HT-29 (cell line): ENCODE data around the gene SMC4. TPM values are rescaled to one million over a fixed set of nuclear protein-coding genes. Genes with fewer than 3 reads are reported as not detected.

Experiments used
- DNase-seq: peaks from one replicate; pipeline ENCODE4 v3.0.0-alpha.2; 2015; ENCODE audit warnings: low spot score
- total RNA-seq: library from RNA; depleted of rRNA; stranded (reverse); fragments of >200 nt; shearing (Covaris generic); gene quantifications from 2 replicates; pipeline ENCODE4 v1.2.3, GENCODE V29; 2014

Gene SMC4
- total RNA-seq, 1 experiment from 2014 or later: 87.6 TPM

DNA sequence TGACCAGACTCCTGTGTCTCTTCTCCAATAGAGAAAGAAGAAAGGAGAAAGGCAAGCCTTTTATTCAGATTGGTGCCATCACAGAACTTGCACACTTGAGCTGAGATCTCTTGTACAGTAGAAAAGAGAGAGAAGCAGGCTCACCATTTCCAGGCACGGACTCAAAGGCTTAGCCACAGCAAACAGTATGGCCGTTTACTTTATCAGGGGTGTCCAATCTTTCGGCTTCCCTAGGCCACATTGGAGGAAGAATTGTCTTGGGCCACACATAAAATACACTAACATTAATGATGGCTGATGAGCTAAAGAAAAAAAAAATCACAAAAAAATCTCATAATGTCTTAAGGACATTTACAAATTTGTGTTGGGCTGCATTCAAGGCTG, 5.4 kb upstream of the SMC4 start:
- no peak for DNase-seq

DNA sequence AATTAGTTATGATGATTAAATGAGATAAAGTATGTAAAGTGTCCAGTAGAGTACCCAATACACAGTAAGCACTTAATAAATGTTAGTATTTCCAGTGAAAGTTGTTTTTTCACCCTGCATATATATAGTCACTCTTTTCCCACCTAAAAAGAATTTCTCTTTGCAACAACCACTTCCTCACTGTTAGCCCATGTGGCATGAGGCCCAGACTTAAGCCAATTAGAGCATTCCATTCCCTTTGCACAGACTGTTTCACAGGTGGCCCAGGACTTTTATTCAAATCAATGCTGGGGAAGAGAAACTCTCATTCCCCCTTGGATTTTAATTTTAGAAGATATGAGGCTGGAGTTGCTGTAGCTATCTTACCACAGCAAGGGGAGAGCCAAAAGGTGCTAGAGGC, 4.2 kb upstream of the SMC4 start:
- DNase-seq: no peak

DNA sequence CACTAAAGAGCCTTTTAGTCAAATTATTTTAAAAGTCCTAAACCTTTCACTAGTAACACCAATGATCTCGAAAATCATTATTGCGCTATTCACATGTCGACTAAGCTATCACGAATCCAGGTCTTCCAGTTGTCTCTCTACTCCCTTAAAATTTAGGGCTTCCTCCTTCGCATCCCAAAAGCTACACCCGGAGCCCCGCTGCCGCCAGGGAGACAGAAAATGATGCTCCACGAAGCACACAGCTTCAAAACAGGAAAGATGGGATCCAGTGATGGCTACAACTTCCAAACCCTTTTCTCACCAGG, 678 bp upstream of the SMC4 start:
- no peak for DNase-seq

DNA sequence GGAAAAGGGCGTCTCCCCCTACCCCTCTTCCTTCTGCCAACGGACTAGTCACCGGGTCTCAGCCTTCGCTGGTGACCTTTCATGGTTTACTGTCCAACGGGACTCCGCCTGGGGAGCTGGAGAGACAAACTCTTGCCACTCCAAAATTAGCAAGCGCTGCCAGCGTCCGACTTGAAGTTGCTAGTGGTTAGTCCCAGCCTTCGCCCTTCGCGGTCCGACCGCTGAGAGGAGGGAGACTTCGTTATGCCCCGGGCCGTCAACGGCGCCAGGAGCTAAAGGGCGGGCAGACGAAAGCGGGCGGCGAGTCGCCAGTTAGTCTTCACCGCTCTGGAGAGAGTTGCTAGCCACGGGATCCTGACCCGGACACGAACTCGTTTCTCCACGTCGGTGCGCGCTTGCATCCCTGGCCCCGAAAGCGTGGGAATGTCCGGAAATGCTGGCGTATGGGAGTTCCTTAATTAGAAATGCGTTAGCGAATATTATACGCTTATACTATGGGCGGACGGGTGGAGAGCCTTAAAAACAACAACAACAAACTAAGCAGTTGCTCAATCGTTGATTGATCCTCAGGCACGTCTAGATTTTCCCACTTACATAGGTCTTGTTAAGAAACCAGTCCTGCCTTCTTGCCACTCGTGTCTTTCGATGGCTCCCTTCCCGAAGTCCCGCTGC, 716 bp downstream of the SMC4 start:
- peak; percentile 65 for DNase-seq

DNA sequence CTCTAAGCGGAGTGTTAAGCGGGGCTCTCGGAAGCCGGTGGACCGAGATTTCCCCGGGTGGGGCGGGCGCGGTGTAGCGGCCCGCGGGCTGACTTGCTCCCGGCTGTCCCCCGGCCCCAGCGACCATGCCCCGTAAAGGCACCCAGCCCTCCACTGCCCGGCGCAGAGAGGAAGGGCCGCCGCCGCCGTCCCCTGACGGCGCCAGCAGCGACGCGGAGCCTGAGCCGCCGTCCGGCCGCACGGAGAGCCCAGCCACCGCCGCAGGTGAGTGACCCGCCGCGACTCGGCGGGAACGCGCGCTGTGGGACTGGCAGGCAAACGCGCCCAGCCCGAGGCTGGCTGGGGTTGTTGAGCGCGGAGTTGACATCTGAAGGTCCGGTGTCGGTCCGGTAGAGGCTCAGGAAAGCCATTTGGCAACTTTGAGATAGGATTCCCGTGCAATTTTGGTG, 1.3 kb downstream of the SMC4 start:
- DNase-seq: peak; percentile 48

DNA sequence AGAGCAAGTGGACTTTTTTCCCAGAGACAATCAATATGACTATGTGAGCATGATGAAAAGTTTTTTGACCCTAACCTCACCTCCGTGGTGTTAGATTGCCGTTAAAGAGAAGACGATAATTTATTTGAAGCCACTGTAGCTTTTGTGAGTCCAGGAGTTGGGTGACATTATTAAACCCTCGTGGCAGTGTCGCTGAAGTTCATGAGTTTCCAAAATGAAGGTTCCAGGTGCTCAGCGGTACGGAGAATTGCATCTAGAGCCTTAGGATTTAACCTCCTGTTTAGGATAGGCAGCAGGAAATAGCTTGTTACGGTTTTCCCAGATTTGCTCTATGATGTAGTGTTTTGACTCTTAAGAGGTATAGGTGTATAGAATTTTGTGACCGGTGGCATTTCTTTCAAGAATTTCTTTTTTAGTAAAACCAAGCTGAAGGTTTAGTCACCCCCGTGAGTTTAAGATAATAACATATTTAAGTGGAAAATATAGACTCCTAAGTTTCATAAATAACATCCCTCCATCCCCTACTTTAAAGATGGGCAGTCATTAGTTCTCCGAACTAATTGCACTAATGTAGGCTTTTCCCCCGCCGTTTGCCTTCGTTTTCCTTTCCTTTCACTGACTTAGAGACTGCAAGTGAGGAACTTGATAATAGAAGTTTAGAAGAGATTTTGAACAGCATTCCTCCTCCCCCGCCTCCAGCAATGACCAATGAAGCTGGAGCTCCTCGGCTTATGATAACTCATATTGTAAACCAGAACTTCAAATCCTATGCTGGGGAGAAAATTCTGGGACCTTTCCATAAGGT, 2.0 kb downstream of the SMC4 start:
- peak; percentile 64 for DNase-seq

DNA sequence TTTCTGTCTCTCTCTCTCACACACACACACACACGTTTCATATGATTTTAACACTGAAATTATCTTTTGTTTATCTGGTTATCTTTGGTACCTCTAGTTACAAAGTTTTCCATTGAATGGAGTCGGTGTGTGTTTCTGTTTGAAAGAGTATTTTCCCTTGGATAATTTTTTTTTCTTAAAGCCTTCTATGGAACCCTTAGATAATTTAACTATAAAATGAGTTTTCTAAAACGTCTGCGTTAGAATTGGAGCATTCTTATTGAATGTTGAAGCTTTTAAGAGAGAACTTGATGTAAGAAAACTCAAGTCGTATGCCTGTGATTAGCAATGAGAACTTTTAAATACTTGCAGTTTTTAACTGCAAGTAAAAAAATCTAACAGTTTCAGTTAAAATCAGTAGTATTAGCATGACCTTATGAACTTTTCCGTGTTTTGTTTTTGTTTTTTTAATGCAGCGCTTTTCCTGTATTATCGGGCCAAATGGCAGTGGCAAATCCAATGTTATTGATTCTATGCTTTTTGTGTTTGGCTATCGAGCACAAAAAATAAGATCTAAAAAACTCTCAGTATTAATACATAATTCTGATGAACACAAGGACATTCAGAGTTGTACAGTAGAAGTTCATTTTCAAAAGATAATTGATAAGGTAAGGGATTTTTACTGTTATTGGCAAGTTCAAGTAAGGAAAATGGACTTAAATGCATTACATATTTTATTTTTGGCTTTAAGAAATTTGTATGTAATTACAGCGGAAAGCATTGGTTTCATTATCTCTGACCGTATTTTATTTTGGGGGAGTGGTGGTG, 3.0 kb downstream of the SMC4 start:
- DNase-seq: peak; percentile 36

DNA sequence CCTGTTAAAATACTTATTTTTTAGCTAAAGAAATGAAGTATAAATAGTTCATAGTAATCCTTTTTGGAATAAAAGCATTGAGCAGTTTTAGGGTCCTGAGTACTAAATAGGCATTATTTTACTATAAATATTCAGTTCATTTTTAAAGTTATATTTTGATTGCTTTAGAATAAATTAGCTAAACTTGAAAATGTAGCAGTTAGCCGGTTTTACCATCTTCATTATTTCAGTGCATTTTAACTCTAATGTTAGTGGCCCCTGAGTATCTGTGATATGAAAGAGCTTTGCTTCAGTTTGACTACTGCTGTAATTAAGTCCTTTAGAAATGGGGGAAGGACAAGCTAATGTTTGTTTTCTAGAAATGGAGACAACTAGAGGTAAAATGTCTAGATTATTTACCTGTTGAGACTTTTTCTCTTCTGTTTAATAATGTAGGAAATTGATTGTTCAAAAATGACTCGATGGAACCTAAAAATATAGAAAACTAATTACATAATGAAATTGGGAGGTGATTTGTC, 3.6 kb downstream of the SMC4 start:
- DNase-seq: peak; percentile 50

DNA sequence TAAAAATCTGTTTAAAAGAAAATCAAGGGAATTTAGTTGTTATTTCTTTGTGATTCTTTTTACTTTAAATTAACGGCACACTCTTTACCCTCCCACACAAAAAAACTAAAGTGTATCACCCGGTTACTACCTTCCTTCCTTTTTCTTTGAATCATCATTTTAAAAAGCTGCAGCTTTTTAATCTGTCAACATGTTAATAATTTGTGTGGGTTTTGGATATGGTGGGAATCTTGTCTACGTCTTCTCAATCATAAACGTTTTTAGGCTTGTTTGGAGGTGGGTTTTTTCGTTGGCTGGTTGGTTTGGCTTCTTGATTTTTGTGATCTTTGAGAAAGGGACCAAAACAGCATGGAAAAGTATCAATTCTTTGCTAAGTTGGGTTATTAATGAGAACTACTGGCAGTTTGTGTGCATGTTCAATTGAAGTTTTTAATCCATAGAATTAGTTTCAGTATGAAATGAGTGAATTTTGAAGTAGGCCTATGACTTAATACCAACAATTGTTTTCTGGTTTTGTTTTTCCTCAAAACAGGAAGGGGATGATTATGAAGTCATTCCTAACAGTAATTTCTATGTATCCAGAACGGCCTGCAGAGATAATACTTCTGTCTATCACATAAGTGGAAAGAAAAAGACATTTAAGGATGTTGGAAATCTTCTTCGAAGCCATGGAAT, 4.5 kb downstream of the SMC4 start:
- DNase-seq: no peak

DNA sequence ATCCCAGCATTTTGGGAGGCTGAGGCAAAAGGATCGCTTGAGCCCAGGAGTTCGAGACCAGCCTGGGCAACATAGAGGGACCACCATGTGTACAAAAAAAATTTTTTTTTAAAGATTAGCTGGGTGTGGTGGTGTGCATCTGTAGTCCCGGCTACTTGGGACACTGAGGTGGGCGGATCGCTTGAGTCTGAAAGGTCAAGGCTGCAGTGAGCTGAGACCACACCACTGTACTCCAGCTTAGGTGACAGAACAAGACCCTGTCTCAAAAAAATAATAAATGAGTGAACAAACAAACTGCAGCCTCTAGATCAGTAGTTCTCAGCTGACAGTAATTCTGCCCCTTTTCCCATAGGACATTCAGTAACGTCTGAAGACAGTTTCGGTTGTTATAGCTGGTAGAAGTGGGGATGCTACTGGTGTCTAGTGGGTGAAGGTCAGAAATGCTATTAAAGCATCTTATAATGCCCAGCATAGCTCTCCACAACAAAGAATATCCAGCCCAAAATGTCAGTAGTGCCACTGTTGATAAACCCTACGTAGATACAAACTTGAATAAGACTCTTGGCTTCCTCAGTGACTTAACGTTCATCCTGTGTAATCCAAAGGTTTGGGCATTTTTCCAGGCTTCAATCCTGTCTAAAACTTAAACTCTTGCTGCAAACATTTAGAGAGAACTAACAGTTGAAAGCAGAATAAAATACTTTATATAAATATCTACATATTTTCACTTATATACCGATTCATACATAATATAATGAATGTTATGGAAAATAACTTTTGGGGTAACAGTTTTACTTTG, 10.6 kb downstream of the SMC4 start:
- no peak for DNase-seq

DNA sequence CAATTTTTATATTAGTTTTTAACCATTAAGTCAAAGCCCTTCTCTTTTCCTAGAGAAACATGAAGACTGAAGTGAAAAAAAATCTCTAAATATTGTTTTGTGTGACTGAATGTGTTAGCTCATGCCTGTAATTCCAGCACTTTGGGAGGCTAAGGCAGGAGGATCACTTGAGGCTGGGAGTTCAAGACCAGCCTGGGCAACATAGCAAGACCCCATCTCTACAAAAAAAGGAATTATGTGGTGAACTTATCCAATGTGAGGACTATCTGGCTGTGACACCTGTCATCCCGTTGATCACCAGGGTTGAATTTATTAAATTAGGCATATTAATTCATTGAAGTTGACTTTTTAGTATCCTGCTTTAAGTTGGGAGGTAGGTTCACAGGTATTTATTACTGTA, 13.0 kb downstream of the SMC4 start:
- no peak for DNase-seq

DNA sequence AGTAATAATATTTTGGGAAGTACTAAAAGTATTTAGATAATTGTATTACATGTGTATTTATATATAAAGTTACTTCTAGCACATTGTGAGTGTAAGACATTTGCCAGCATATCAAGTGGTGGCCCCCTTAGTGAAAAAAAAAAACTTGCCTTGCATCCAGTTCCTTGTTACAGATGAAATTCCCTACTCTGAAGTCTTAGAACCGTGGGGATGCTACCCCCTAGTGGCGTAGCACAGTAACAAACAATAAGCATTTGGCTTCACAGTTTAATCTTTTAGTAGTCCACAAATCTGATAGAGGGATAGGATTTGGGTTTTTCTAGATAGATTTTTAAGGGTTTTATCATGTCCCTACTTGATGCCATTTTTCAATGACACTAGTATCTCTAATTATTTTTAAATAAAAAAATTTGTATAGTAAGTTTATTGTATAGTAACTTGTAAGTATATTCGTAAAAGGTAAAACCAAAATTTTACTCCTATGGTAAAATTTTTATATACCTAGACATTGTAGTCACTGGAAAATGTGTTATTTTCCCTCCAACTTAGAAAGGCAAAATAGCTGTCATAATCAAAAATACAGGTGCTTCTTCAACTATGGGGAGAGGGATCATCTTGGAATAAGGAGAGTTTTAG, 14.3 kb downstream of the SMC4 start:
- DNase-seq: peak; percentile 83

DNA sequence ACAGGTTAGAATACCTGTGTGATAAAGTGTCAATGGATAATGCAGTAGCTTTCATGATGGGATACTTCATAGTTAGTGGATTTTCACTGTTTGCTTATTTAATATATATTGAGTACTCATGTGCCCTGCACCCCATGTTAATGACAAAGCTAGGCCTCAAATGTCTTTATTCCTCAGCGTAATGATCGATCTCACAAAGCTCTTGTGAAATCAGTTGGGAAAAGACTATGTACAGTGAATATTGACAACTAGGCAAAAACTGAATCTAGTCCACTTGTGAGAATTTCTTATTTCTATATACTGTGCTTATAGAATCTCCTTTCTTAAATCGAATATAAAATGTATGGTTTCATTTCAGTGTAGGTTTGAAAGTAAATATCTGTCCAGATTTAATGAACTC, 17.9 kb downstream of the SMC4 start:
- no peak for DNase-seq

DNA sequence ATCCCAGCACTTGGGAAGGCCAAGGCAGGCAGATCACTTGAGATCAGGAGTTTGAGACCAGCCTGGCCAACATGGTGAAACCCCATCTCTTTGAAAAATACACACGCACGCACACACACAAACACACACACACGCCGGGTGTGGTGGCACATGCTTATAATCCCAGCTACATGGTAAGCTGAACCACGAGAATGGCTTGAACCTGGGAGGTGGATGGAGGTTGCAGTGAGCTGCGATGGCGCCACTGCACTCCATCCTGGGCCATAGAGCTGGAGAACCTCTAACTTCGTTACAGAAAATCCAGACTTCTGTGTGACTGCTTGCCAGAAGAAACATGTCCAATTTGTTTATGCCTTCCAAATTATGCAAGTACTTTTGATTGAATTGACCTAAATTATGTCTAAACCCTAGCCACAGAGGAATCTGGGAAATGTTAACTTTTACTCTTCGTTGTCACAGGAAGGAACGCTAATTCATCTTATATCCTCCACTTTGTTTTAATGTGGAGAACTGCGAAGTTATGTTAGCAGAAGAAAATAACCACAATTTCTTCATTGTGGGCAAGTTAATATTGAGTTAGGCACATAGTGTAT, 28.5 kb downstream of the SMC4 start:
- no peak for DNase-seq

DNA sequence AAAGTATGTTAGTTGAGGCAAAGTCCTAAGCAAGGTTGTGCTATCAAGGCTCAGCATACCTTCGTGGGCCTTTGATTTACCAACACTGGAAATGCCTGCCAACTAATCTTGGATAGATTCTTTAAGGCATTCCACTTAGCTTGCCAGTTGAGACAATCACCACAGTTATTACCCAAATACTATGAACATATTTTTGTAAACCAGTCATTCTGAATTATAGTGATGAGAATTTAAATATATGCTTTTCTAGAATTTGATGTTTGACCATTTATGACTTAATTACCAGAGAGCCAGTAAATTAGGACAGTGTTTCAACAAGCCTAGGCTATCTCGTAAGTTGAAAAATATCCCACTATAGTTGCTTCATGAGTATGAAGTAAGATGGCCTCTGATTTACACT, 34.6 kb downstream of the SMC4 start:
- DNase-seq: no peak

DNA sequence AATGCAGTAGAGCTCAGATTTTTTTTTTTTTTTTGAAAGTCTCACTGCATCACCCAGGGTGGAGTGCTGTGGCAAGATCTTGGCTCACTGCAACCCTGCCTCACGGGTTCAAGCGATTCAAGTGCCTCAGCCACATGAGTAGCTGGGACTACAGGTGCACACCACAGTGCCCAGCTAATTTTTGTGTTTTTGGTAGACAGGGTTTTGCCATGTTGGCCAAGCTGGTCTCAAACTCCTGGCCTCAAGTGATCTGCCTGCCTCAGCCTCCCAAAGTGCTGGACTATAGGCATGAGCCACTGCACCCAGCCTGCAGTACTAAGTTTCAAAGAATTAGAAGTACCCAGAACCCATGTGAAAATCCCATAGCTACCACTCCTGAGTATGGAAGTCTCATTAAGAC, 35.6 kb downstream of the SMC4 start:
- DNase-seq: no peak

DNA sequence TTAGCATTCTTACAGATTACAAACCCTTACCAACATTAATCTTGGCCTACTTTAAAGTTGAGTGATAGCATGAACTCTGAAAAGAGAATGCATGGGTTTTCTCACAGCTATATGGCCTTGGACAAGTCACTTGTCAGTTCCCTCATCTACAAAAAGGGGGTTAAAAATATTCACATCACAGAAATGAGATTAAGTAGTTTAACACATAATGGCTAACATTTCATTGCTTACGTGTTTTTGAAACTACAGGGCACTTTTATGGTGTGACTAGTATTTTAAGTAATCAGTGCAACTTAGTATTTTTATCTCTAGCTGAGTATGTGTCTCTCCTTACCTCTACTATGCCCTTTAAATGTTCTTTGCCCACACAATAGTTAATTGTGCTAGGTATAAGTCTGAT, 36.3 kb downstream of the SMC4 start:
- no peak for DNase-seq

DNA sequence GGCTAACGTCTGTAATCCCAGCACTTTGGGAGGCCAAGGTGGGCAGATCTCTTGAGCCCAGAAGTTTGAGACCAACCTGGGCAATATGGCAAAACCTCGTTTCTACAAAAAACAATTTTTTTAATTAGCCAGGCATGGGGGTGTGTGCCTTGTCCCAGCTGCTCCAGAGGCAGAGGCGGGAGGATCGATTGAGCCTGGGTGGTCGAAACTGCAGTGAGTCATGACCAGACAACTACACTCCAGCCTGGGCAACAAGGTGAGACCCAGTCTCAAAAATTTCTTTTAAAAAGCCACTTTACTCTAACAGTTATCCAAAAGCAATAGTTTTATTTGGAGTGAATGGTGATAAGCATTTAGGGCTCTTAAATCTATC, 37.6 kb downstream of the SMC4 start:
- no peak for DNase-seq

DNA sequence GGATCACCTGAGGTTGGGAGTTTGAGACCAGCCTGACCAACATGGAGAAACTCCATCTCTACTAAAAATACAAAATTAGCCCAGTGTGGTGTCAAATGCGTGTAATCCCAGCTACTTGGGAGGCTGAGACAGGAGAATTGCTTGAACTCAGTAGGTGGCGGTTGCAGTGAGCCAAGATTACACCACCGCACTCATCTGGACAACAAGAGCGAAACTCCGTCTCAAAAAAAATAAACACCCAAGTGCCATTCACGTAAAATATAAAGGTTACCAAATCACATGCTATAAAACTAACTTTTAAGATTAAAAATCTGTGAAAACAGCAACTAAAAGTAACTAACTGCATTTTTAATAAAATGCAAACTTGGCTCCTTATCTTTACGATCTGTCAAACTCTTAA, 41.2 kb downstream of the SMC4 start:
- no peak for DNase-seq

DNA sequence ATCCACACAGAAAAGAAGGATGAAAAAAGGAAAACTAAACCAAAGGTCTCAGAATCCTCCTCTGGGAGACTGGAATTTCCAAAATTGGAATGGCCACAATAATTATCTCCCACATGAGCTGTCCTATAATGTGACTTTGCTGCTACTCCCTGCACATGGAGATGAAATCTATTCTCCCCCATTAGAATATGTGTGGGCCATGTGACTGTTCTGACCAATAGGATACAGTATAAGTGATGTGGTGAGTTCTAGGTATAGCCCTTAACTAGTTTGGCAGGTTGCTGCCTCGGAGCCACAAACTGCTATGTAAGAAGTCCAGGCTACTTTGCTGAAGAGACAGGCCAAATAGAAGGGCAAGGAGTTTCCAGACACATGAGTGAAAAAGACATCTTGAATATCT, 45.0 kb downstream of the SMC4 start:
- peak; percentile 47 for DNase-seq
